Thoracic aorta (tissue), 2 donors: Measurements from ENCODE around the gene MAGI1. TPM values are rescaled to one million over a fixed set of nuclear protein-coding genes. Genes with fewer than 3 reads are reported as not detected.
A peak's percentile ranks its signal among the peaks of the same experiment; 100 is the strongest.

Experiments
- ATAC-seq: fragments of 150-250 bp; one replicate; pipeline ENCODE4 v1.8.0; 2017; ENCODE audit warnings: low read depth; ENCODE audit not compliant: insufficient number of reproducible peaks, low FRiP score
- DNase-seq: peaks from one replicate; pipeline ENCODE4 v3.0.0-alpha.2; 2020; ENCODE audit warnings: low spot score
- H3K27ac ChIP-seq, 2 donors: fragments of 200-600 bp; sonication (generic); 1 replicate in 1 of 2; 2 replicates in 1 of 2; pipeline ENCODE4 v1.5.1; 2016; ENCODE audit warnings: mild to moderate bottlenecking in 2 of 2, moderate library complexity in 2 of 2
- H3K27me3 ChIP-seq: fragments of 200-600 bp; sonication (generic); replicated peaks from 2 replicates; pipeline ENCODE4 v1.6.0; 2016; ENCODE audit warnings: mild to moderate bottlenecking; ENCODE audit not compliant: insufficient read depth
- H3K36me3 ChIP-seq: fragments of 200-600 bp; sonication (generic); one replicate; pipeline ENCODE4 v1.5.1; 2016
- H3K4me1 ChIP-seq, 2 donors: fragments of 200-600 bp; sonication (generic); 1 replicate in 1 of 2; 2 replicates in 1 of 2; pipeline versions ENCODE4 v1.5.1 to v1.6.0; 2016; ENCODE audit warnings: low read depth in 2 of 2, mild to moderate bottlenecking in 1 of 2; ENCODE audit not compliant: control insufficient read depth in 1 of 2
- H3K4me3 ChIP-seq: fragments of 200-600 bp; sonication (generic); 2 replicates; pipeline ENCODE4 v1.5.1; 2016; ENCODE audit warnings: mild to moderate bottlenecking
- H3K9me3 ChIP-seq: fragments of 200-600 bp; sonication (generic); 2 replicates; pipeline ENCODE4 v1.5.1; 2016
- total RNA-seq, 2 donors: library from RNA; depleted of rRNA; stranded (reverse); fragments of >200 nt; gene quantifications; one replicate each; pipeline versions ENCODE4 v1.1.0 to v1.2.3, GENCODE V29; 2016
- TF ChIP-seq, protein P1 (sequence below): fragments of 200-600 bp; sonication (generic); IDR thresholded peaks from one replicate; pipeline ENCODE4 v1.5.1; 2019; ENCODE audit warnings: antibody characterized with exemption

MAGI1 gene
- total RNA-seq, 2 donors from 2014 or later = 48.2 to 88.5 TPM

DNA sequence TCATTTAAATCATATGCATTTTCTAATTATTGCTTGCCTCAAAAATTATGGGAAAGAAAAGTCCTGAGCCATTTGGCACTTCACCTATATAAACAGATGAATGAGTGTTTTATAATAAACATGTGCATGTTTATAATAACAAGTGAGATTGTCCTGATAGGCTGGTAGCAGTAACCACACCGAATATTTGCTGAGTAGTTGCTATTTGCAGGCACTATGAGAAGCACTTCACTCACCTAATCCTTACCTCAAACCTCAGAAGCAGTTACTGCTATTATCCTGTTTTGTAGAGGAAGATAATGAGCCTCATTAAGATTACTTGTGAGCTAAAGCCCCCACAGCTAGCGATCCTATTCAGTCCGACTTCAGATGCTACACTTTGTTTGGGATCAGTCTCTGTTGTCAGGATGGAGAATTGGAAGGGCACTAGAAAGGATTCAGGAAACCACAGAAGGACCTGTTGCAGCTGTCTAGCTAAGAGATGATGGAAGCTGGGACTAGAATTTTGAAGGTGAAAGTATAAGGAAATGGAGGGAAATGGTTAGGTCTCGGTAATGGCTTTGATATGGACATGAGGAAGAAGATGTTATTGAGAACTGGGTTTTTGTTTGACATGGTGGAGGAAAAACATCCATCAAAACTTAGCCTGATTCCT is 28.4 kb upstream of the MAGI1 start:
- no peaks in the 10 kb centered on the region for H3K36me3 ChIP-seq
- H3K4me3 ChIP-seq = no peak overlapping the region
- no peaks in the 10 kb centered on the region for H3K4me1 ChIP-seq
- H3K9me3 ChIP-seq = no peaks in the 10 kb centered on the region
- H3K27ac ChIP-seq = no peak overlapping the region
- H3K27me3 ChIP-seq = no peaks in the 10 kb centered on the region
- no peak for ATAC-seq
- DNase-seq = no peak
- TF ChIP-seq, protein P1, sequence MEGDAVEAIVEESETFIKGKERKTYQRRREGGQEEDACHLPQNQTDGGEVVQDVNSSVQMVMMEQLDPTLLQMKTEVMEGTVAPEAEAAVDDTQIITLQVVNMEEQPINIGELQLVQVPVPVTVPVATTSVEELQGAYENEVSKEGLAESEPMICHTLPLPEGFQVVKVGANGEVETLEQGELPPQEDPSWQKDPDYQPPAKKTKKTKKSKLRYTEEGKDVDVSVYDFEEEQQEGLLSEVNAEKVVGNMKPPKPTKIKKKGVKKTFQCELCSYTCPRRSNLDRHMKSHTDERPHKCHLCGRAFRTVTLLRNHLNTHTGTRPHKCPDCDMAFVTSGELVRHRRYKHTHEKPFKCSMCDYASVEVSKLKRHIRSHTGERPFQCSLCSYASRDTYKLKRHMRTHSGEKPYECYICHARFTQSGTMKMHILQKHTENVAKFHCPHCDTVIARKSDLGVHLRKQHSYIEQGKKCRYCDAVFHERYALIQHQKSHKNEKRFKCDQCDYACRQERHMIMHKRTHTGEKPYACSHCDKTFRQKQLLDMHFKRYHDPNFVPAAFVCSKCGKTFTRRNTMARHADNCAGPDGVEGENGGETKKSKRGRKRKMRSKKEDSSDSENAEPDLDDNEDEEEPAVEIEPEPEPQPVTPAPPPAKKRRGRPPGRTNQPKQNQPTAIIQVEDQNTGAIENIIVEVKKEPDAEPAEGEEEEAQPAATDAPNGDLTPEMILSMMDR = no peak

DNA sequence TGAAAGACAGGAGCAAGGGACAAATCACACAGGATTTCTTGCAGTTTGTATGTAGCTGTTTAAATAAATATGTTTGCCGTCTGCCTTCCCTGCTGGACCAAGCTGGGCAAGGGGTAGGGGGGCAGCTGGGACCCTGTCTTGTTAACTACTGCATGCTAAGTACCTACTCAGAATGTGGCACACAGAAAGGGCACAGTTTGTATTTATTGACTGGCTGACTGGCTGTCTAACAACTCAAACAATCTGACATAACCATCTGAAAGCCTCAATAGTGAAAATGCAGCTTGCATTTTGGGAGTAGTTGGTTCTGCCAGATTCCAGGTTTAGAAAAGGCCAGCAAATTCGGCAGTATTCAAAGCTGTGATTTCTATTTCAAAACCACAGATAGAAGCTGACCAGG is 16.6 kb upstream of the MAGI1 start:
- ATAC-seq (no peak), DNase-seq (no peak)
- no peaks in the 10 kb centered on the region for H3K9me3 ChIP-seq
- H3K27me3 ChIP-seq = no peaks in the 10 kb centered on the region
- H3K36me3 ChIP-seq = no peaks in the 10 kb centered on the region
- peaks cover 10 to 39% of the 10 kb centered on the region in 2 donors for H3K4me1 ChIP-seq
- TF ChIP-seq, protein P1 = no peak
- H3K27ac ChIP-seq = no peak overlapping the region
- no peak overlapping the region for H3K4me3 ChIP-seq

DNA sequence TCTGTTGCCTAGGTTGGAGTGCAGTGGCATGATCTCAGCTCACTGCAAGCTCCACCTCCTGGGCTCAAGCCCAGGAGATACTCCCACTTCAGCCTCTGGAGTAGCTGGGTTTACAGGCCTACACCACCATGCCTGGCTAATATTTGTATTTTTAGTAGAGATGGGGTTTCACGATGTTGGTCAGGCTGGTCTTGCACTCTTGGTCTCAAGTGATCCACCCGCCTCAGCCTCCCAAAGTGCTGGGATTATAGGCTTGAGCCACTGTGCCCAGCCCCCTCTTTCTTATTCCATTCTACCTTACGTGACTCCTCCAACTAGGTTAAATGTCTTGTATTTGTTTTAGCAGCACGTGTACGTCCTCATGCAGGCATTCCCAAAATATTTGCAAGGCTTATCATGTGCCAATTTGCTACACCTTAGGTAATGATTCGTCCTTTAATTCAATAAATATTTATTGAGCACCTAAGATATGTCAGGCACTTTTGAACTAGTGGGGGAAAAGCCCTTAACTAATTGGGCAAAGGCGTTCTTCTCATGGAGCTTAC is 14.9 kb upstream of the MAGI1 start:
- Histone ChIP-seq H3K4me1 (peaks cover 10 to 43% of the 10 kb centered on the region in 2 donors), H3K4me3 (no peak overlapping the region), H3K27me3 (no peaks in the 10 kb centered on the region), H3K9me3 (no peaks in the 10 kb centered on the region), H3K36me3 (no peaks in the 10 kb centered on the region), H3K27ac (peak overlapping the region; percentile 52 to 66)
- TF ChIP-seq, protein P1 = no peak
- DNase-seq (no peak), ATAC-seq (peak; percentile 67)

DNA sequence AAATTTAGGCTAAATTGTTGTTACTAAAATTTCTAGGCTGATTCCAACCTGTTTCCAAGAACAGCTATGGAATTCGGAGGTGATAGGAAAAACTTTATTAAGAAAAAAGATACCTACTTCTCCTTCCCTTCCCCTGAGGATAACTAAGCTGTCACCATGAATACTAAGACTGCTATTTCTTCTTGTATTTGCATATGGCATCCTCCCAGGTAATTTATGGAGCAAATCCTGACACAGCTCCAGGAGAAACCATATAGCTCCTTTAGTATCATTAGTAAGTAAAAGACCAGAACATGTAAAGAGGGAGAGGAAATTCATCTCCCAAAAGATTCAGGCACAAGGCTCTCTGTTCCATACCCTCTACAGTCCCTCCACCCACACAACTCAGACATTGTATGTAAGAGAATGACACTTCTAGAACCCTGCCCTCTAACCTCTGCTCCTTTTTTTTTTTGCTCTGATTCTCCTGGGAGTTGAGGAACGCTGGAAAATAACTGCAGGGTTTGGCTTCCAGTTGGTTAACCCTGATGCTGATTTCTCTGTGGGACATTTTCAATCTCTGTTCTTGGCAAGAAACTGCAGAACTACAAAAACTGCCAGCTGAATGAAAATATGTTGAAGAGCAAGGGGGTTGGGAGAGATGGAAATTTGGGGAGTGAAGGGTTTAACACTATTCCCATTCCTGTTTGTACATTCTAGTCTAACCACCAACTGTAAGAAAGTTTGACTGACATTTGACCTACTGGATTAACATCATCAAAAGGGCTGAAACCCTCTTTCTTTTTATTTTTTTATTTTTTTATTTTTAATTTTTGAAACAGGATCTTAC is 14.2 kb upstream of the MAGI1 start:
- peaks cover 17 to 50% of the 10 kb centered on the region in 2 donors for H3K4me1 ChIP-seq
- TF ChIP-seq, protein P1 = no peak
- no peaks in the 10 kb centered on the region for H3K27me3 ChIP-seq
- H3K27ac ChIP-seq = peak overlapping the region; percentile 56 to 66
- DNase-seq (no peak), ATAC-seq (no peak)
- no peaks in the 10 kb centered on the region for H3K36me3 ChIP-seq
- H3K4me3 ChIP-seq = peak overlapping the region; percentile 15
- no peaks in the 10 kb centered on the region for H3K9me3 ChIP-seq

DNA sequence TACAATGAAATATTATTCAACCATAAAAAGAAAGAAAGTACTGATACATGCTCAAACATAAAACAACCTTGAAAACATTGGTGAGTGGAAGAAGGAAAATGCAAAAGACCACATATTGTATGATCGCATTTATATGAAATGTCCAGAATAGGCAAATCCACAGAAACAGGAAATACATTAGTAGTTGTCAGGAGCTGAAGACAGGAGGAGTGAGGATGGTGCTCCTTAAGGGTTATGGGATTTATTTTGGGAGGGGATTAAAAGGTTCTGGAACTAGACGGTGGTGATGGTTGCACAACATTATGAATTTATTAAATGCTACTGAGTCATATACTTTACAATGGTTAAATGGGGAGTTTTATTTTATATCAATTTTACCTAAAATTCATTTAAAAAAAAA is 12.1 kb upstream of the MAGI1 start:
- peaks cover 24 to 57% of the 10 kb centered on the region in 2 donors for H3K4me1 ChIP-seq
- no peaks in the 10 kb centered on the region for H3K9me3 ChIP-seq
- DNase-seq (no peak), ATAC-seq (no peak)
- TF ChIP-seq, protein P1 = no peak
- H3K27ac ChIP-seq = no peak overlapping the region
- H3K4me3 ChIP-seq = no peak overlapping the region
- no peaks in the 10 kb centered on the region for H3K36me3 ChIP-seq
- no peaks in the 10 kb centered on the region for H3K27me3 ChIP-seq
